Panc1 (cell line): Measurements from ENCODE around the gene CARMIL1.

Source experiments
- POLR2AphosphoS5 ChIP-seq: IDR thresholded peaks from 2 replicates; pipeline ENCODE4 v1.6.1; 2012; ENCODE audit warnings: mild to moderate bottlenecking, low read depth, low read length, moderate library complexity
- SIN3A ChIP-seq: IDR thresholded peaks from 2 replicates; pipeline ENCODE4 v1.6.1; 2012; ENCODE audit warnings: low read depth, mild to moderate bottlenecking, low read length, moderate library complexity, borderline replicate concordance; ENCODE audit not compliant: insufficient read depth
- TF ChIP-seq, protein P1 (sequence below): fragments of 450-650 bp; IDR thresholded peaks from 2 replicates; pipeline ENCODE4 v1.5.1; 2017; ENCODE audit warnings: mild to moderate bottlenecking

- TF ChIP-seq POLR2AphosphoS5 (no peak), SIN3A (no peak)
- TF ChIP-seq, protein P1, sequence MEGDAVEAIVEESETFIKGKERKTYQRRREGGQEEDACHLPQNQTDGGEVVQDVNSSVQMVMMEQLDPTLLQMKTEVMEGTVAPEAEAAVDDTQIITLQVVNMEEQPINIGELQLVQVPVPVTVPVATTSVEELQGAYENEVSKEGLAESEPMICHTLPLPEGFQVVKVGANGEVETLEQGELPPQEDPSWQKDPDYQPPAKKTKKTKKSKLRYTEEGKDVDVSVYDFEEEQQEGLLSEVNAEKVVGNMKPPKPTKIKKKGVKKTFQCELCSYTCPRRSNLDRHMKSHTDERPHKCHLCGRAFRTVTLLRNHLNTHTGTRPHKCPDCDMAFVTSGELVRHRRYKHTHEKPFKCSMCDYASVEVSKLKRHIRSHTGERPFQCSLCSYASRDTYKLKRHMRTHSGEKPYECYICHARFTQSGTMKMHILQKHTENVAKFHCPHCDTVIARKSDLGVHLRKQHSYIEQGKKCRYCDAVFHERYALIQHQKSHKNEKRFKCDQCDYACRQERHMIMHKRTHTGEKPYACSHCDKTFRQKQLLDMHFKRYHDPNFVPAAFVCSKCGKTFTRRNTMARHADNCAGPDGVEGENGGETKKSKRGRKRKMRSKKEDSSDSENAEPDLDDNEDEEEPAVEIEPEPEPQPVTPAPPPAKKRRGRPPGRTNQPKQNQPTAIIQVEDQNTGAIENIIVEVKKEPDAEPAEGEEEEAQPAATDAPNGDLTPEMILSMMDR = no peak
Measured at GRCh38 chr6:25469797-25470388, 190.7 kb downstream of the CARMIL1 start.
